GM21390 (cell line): ENCODE data around the gene ZC3H7B.
A peak's percentile ranks its signal among the peaks of the same experiment; 100 is the strongest.
"Not testable (repeated sequence)": the region's sequence is repeated elsewhere in the genome, so short reads cannot be mapped to it uniquely, and the experiment has no call there.

Experiments
- ATAC-seq: cut with Tn5 transposase; IDR thresholded peaks from one replicate; pipeline ENCODE4 v1.9.1; 2021; ENCODE audit not compliant: unreplicated experiment

The ZC3H7B gene, protein sequence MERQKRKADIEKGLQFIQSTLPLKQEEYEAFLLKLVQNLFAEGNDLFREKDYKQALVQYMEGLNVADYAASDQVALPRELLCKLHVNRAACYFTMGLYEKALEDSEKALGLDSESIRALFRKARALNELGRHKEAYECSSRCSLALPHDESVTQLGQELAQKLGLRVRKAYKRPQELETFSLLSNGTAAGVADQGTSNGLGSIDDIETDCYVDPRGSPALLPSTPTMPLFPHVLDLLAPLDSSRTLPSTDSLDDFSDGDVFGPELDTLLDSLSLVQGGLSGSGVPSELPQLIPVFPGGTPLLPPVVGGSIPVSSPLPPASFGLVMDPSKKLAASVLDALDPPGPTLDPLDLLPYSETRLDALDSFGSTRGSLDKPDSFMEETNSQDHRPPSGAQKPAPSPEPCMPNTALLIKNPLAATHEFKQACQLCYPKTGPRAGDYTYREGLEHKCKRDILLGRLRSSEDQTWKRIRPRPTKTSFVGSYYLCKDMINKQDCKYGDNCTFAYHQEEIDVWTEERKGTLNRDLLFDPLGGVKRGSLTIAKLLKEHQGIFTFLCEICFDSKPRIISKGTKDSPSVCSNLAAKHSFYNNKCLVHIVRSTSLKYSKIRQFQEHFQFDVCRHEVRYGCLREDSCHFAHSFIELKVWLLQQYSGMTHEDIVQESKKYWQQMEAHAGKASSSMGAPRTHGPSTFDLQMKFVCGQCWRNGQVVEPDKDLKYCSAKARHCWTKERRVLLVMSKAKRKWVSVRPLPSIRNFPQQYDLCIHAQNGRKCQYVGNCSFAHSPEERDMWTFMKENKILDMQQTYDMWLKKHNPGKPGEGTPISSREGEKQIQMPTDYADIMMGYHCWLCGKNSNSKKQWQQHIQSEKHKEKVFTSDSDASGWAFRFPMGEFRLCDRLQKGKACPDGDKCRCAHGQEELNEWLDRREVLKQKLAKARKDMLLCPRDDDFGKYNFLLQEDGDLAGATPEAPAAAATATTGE

DNA sequence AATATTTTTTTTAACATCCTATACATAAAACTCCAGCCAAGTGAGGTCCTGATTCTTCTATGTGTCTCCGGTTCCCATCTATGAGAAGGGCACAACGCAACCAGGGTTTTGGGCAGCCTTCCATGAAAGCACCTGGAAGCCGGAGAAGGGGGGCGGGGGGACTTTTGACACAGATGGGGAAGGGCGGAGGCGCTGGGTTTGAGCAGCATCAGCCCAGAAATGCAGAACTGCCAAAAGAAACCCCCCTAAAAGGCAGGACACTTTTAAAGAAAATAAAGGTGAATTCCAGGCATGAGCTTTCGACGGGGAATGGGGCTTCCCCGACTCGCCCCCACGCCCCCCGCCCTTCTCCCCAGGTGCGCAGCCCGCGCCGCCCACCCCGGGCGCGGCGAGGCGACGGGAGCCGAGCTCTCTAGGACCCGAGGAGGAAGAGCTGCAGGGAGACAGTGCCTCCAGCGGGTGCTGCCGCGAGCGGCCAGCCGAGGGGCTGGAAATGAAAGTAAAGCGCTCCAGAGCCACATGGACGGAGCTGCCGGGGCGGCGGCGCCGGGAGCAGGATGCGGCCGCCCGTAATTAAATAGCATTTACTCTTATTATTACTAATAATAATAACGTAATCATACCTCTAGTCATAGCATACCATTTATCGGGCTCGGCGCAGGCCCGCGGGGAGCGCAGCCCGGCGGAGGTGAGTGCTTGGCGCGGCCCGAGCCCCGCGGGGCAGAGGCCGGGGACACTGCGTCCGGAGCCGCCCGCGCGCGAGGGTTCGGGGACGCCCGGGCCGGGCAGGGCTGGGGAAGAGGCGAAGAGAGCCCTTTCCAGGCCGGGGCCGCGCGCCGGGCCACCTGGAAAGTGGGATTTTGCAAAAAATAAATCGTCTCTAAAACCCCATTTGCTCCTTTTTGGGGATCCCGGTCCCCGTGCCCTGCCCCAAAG, at the start of gene ZC3H7B:
TSS of gene ZC3H7B (plus strand) at position 441 of the 936 bp plus-strand sequence. CDS start 19,136 bp downstream, outside the sequence.
- peak; percentile 86 for ATAC-seq

DNA sequence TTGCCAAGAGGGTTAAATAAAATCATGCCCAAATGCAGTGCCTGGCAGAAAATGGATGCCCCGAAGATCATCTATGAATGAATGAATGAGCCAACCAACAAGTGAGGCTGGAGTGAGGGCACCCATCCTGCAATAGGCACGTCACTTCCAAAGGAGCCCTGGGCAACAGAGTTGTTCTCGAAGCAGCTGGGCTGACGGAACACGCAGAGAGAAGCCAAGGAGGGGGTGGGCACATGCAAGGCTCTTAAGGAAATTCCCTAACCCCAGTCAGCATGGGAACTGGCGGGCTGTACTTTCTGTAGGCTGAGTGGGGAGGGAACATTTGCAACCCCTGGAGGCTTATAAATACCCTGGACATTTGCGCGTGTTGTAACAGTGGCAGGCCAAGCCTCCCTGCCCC, 49.0 kb upstream of the ZC3H7B start:
- ATAC-seq: no peak

DNA sequence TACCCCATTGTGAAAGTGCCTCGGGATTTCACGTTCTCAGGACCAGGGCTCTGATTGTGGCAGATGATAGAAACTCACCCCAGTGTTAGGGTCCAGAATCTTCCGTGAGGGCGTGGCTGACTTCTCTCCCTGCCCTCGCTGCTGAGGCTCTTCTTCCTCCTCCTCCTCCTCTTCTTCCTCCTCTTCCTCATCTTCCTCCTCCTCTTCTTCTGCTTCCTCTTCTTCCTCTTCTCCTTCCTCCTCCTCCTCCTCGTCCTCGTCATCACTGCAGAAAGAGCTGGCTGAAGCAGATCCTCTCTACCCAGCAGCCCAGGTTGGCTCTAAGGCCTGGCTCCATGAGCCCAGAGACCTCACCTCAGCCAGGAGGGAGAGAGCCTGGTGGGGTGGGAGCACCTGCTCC, 47.1 kb upstream of the ZC3H7B start:
- ATAC-seq: no peak

DNA sequence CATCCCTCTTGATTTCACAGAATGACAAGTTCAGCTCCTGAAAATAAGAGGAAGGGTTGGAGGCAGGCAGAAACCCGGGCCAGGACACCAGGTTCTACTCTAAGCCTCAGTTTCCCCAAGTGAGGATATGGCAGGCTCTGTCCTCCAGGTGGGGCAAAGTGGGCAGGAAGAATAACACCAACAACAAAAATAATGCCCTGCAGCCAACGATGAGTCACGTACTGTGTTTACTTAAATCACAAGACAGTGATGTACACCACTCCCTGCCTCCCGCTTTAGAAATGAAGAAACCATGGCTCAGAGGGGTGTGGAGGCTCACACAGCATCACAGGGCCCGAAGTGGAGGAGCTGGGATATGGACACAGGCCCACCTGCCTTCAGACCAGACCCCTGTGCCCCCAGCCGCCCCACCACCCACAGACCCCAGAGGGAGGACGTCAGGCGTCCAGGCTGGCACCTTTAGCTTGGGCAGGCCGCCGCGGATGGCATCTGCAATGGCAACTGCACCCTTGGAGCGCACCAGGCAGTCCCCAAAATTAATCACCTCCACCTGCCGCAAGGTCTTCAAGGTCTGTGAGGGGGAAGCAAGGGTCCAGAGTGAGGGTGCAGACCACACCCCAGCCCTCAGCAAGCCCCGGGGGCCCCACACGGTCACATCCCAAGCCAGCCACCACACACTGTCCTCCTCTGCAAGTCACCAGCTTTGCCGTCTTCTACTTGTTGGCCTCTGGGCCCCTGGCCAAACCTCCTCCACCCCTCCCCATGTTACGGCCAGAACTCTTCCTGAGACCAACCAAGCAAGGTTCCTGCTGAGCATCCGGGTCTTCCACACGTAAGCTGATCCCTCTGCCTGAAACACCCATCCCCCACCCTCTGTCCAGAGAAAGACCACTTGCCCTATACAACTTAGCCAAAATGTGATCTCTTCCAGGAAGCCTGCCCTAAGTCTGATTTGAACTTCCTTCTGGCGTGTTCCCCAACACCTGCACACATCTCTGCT, 44.8 kb upstream of the ZC3H7B start:
- ATAC-seq: no peak

DNA sequence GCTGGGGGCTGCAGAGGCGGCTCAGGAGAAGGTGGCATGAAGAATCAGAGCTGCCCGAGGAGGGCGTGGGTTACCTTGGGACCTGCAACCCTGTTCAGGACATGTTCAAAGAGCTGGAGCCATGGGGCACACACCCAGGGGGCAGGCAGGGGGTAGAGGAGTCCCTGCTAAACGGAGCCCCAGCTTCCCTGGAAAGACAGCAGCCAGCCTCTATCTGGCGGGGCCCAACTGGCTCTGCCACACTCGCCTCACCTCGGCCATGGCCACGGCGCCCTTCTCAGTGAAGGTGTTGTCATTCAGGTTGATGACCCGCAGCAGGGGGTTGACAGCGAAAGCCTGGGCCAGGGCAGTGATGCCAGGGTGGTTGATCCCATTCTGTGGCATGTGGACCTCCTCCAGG, 43.6 kb upstream of the ZC3H7B start:
- ATAC-seq: no peak

DNA sequence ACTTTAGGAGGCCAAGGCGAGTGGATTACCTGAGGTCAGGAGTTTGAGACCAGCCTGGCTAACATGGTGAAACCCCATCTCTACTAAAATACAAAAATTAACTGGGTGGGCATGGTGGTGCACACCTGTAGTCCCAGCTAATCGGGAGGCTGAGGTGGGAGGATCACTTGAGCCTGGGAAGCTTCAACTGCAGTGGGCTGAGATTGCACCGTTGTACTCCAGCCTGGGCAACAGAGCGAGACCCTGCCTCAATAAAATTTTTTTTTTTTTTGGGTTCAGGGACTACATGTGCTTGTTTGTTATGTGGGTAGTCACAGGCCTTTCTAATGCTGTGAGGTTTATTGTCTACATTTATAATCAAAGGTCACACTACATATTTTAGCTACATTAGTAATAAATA, 41.6 kb upstream of the ZC3H7B start:
- ATAC-seq: not testable (repeated sequence)

DNA sequence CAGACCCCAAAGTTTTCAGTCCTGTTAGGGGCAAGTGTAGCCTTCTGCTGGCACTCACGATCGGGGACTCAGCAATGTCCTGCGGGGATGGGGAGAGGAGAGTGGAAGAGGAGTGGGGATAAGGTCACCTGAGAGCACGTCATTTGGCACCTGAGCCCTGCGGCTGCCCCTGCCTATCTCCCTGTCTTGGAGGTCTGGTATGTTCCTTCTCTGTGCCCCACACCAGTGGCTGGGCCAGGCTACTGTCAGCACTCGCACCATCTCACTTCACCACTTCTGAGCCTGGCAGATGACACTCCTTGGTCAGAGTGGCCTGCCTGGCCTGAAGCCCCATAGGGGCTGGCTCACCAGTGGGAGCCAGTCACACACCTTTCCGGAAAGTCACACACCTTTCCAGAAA, 40.5 kb upstream of the ZC3H7B start:
- no peak for ATAC-seq

DNA sequence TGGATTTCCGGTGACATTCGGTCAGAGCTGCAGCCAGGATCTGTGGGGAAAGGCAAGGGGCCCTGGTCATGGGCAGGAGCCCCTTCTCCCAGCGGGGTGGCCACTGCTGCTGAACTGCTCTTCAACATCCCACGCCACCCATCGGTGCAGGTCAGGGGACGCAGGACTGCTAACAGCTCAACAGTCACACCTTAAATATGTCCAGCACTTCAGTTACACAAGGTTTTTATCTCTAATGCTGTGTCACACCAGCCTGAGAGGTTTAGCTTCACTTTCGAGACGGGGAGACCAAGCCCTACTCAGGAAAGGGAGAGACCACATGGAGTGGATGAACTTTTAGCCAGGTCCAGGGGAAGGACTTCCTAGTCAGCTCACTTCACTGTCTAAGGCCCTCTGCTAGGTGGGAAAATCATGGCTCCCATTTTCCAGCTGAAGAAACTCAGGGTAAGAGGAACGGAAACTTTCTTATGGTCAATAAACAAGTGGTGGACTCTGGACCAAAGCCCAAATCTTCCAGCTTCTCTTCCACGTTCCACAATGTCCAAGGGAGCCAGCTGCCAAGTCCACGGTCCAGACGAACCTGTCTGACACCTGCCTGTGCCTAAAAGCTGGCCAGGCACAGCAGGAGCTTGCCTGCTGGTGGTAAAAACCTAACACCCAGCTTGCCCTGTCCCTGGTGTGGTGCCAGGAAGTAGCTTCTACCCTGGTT, 39.6 kb upstream of the ZC3H7B start:
- ATAC-seq: no peak

DNA sequence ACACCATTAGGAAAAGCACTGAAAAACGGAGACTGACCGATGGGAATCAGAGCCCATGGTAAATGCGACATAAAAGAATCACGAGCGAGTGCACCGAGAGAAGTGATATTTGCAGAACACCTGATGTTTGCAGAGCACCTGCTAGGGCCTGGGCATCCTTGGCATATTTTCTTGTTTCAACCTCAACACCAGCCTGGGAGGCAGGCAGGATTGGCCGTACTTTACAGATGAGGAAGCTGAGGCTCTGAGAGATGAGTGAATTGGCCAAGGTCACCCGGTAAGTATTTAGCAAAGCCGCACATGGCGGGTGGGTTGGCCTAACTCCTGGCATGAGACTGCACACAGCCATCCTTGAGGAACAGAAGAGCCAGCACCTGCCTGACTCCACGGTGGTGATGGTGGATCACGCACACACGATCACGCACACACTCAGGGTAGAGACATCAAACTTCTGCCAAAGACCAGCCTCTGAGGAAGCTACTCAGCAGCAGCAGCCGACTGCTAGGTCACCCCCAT, 39.0 kb upstream of the ZC3H7B start:
- no peak for ATAC-seq

DNA sequence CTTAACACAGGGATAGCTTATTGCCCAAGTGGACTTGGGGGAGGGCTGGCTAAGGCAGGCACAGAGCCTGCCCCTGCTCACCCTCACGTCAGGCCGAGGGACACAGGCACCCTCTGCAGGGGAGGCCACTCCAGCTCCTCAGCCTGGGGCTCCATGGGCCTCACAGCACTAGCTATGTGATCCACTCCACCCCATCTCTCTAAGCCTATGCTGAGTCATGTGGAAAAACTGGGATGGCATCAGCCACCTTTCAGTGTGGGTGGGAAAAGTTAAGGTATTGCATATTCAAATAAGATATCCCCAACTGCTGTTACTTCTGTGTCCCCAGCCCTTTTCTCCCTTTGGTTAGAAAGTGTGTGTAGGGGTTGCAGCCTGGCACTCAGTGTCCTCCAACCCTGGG, 37.6 kb upstream of the ZC3H7B start:
- ATAC-seq: no peak

DNA sequence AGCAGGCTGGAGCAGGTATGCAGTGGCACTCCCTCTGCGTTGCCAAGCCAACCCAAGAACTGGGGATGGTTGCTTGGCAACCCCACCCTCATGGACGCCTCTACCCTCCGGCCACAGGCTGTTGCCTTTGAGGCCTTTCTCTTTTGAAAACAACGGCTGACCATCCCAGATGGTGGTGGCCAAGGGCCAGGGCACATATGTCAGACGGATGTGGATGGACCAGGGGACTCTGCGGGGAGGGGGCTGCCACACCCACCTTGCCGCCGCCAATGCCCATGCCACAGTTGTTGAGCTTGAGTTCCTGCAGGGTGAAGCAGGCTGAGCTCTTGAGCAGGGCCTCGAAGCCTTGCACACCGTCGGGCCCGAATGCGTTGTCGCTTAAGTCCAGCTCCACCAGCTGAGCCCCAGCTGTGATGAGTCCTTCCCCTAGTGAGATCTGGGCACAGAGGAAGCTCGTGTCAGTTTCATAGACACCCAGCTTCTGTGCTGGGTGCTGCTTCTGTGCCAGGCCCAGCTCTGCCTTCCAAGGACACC, 36.9 kb upstream of the ZC3H7B start:
- ATAC-seq: no peak

DNA sequence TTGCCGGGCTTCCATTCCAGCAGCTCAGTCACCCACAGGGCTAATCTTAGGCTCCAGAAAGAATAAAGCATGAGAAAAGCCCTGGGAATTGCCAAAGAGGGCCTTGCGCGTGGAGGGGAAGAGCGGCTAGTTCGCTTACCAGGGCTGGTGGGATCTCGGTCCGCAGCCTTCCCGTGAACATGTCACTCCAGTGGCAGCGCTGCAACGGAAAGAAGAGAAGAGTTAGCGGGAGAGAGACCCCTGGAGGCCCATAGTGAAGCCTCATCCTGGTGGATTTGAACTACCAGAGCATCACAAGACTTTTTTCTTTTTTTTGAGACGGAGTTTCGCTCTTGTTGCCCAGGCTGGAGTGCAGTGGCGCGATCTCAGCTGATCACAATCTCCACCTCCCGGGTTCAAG, 33.4 kb upstream of the ZC3H7B start:
- ATAC-seq: no peak

DNA sequence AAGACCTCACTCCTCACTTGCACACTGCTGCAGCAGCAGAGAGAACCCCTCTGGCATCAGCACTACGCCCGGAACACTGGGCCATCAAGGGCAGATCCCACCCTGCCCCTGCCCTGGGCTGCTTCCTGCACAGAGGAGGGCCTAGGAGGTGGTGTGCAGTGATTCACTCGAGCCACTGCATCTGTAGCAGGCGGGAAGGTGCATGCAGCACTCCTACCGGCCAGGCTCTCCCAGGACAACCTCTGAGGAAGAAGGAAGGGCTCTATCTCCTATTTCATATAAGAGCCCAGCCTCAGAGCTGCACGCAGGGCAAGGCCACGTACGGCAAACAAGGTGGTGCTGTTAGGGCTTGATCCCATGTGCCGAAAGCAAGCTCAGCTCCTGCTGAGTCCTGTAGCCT, 29.5 kb upstream of the ZC3H7B start:
- ATAC-seq: no peak

DNA sequence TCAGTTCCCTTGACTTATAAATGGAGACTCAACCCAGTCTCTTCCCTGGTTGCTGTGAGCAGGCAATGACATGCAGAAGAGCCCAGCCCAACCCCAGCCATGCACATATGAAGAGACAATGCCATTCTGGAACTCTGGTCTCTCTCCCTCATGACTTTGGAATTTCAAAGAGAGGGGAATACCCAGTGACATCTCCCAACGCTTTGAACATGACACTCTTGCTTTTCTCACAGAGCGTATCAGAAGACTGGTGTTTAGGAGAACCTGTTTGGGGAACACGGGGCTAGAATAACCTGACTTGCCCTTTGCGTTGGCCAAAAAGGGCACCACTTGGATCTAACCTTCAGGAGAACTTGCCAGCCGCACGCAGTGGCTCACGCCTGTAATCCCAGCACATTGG, 28.2 kb upstream of the ZC3H7B start:
- no peak for ATAC-seq

DNA sequence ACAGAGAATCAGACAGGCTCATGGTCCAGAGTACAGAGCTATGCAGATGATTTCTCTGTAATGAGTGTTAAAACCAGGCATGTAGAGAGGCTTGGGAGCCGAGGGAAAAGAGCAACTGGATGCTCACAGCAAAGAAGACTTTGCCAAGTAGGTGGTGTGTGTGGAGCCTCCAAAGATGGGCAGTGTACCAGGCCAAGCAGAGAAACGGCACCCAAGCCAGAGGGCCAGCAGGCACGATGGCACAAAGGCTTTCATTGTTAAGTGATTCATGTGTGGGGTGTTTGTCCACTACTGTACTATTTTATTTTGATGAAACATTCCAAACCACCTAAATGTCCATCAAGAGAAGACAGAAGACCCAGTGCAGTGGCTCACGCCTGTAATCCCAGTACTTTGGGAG, 26.5 kb upstream of the ZC3H7B start:
- no peak for ATAC-seq

DNA sequence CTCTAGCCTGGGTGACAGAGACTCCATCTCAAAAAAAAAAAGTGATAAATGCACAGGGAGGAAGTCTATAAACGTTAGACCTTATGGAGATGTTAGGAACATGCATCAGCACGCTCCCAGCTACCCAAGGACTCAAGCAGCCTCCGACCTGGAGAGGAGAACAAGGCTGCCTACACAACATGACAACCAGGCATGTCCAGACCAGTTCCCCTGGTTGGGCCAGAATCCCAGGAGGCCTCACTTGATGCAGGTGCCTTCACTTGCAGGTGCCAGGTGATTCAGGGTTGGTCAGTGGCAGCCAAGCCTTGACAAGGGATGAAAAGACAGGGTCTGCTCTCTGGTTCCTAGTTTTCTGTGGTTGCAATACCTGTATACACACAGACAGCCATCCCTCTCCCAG, 21.3 kb upstream of the ZC3H7B start:
- ATAC-seq: no peak

DNA sequence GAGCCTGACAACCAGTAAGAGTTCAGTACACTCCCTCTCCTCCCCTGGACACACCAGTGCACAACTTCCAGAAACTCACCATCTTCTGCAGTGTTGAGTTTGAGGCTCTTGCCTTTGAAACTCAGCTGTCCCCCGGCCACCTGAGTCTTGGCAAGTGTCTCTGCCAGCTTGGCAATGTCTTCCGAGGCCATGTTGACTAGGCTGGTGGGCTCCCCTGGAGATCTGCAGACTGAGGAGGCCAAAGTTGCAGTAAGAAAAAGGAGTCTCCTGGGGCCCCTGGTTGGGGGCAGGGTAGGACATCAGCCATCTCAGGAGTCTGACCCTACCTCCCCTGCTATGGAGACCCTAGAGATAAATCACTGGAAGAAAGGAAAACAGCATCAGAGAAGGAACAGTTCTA, 20.5 kb upstream of the ZC3H7B start:
- no peak for ATAC-seq

DNA sequence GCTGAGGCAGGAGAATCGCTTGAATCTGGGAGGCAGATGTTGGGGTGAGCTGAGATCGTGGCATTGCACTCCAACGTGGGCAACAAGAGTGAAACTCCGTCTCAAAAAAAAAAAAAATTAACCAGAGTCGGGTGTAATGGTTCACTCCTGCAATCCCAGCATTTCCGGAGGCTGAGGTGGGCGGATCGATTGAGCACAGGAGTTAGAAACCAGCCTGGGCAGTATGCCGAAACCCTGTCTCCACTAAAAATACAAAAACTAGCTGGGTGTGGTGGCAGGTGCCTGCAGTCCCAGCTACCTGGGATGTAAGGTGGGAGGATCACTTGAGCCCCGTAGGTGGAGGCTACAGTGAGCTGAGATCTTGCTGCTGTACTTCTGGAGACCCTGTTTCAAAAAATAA, 16.9 kb upstream of the ZC3H7B start:
- ATAC-seq: no peak

DNA sequence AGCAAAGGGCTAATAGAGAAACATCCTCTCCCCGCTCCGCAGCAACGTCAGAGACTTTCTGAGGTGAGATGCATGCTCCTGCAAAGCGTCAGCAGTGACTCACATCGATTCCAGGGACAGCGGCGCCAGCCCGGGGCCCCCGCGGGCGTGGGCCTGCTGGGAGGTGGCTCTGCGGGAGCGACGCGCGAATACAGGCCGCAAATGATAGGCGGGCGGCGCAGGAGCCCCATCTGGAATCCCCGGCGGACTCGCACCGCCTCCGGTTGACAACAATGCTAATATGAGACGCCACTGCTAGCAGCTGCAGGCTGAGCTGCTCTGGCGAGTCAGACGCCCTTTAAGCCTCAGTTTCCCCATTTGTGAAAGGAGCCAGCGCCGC, 15.9 kb upstream of the ZC3H7B start:
- peak; percentile 18 for ATAC-seq
